GM19193 (cell line): Measurements from ENCODE around the gene ITGA2B.

Experiments
- POLR2A ChIP-seq: IDR thresholded peaks from 4 replicates; pipeline ENCODE4 v1.6.1; 2011; ENCODE audit not compliant: insufficient read depth, insufficient read length; ENCODE audit errors: extremely low read depth

Gene ITGA2B

DNA sequence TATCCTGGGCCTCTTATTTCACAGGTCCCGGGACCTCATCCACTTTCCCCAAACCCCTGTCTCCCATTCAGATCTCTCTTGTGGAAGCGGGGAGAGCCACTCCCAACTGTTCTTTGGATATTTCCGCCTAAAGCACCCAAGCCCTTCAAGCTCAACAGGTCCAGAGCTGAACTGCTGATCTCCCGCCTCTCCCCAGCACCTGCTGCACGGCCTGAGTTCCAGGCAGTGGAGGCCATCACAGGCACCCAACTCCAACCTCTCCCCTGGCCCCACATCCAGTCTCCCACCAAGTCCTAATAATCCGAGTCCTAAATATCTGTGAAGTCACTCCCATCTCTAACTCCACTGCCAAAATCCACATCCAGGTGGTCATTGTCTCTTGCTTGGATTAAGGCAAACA, 6.5 kb downstream of the ITGA2B start:
- no peak for TF ChIP-seq POLR2A

GRCh38 chr17:44381810-44382305, 7.6 kb downstream of the ITGA2B start:
- TF ChIP-seq POLR2A, result no peak

GRCh38 chr17:44380767-44381166, 8.7 kb downstream of the ITGA2B start:
- no peak for TF ChIP-seq POLR2A

DNA sequence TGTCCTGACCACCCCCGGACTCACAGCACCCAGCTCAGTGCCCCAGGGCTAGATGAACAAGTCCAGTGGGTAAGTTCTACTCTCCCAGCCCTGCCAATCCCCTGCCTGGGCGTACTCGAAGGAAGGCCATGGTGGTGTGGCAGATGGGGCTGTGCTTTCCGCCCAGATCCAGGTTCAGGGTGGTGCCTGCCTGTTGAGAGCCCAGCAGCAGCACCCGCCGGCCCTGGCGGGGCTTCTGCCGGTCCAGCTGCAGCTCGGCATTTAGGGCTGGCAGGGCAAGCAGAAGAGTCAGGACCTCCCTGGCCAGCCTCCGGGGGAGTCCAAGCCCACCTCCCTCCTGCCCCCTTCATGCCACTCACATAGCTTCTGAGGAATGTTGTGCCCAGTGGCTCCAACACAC, 9.6 kb downstream of the ITGA2B start:
- TF ChIP-seq POLR2A, result no peak

DNA sequence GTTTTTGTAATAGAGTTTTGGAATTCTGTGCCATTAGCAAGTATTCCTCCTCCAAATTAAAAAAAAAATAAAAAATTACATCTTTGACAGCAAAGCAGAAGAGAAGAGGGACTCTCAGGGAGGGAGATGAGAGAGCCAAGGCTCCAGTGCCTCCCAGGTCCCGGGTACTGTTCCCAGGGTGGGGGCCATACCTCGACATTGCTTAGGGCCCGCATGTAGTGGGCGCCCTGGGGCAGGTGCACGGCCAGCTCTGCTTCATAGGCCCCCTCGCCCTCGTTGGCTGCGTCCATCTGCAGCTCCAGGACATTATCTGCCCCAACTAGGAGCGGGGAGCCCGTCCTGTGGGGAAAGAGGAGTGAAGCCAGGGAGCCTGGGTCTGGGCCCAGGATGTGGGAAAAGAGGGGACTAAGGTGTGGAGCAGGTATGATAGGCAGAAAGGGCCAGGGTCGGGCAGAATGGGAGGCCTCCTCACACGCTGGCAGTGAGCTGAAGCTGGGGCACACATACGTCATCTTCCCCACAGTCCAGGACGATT, 11.2 kb downstream of the ITGA2B start:
- TF ChIP-seq POLR2A, result no peak

DNA sequence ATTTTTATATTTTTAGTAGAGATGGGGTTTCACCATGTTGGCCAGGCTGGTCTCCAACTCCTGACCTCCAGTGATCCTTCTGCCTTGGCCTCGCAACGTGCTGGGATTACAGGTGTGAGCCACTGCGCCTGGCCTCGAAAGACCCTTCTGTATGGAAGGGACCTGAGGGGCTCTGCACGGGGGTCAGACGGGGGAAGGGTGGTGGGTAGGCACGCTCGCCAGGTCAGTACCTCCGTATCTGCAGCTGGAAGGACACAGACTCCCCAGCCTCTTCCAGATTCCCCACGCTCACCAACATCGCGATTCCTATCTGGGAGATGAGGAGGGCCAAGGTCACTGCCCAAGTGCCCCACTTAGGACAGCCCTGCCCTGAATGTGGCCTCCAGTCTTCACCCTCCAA, 12.7 kb downstream of the ITGA2B start:
- TF ChIP-seq POLR2A, result no peak

GRCh38 chr17:44376124-44376523, 13.3 kb downstream of the ITGA2B start:
- TF ChIP-seq POLR2A, result no peak

- no peak for TF ChIP-seq POLR2A
Measured at GRCh38 chr17:44375196-44376017, 14.0 kb downstream of the ITGA2B start.

DNA sequence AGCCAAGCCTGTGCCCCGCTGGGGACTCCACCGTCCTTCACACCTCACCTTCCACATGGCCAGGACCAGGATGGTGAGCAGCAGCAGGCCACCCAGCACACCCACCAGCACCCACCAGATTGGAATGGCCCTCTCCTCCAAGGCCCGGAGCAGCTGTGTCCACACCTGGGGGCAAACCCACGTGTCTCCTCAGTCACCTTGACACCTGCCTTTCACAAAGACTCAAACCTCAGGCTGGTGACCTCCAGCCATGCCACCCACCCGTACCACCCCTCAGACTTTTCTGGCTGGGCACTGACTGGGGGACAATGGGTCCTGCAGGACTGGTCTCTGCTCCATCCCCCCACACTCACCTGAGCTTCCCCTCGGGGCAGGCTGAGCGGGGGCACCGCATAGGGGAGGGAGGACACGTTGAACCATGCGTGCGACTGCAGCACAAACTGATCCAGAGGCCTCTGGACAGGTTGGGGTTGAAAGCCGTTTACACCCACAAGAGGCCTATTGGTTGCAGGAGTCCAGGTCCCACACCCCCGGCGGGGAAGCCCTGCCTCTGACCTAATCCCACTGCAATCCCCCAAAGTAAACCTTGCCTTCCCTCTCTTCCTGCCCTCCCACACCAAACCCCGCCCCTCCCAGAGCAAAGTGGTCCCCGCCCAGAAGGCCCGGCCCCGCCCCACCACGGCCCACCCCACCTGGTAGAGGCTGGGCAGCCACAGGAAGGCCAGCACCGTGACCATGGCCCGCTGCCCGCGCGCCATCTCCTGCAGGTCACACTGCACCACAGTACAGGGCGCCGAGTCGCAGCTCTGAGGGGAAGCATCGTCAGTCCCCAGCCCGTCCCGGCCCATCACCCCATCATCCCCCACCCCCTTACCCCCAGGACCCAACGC, 14.9 kb downstream of the ITGA2B start:
- no peak for TF ChIP-seq POLR2A

GRCh38 chr17:44372036-44372435, 17.4 kb downstream of the ITGA2B start:
- no peak for TF ChIP-seq POLR2A

DNA sequence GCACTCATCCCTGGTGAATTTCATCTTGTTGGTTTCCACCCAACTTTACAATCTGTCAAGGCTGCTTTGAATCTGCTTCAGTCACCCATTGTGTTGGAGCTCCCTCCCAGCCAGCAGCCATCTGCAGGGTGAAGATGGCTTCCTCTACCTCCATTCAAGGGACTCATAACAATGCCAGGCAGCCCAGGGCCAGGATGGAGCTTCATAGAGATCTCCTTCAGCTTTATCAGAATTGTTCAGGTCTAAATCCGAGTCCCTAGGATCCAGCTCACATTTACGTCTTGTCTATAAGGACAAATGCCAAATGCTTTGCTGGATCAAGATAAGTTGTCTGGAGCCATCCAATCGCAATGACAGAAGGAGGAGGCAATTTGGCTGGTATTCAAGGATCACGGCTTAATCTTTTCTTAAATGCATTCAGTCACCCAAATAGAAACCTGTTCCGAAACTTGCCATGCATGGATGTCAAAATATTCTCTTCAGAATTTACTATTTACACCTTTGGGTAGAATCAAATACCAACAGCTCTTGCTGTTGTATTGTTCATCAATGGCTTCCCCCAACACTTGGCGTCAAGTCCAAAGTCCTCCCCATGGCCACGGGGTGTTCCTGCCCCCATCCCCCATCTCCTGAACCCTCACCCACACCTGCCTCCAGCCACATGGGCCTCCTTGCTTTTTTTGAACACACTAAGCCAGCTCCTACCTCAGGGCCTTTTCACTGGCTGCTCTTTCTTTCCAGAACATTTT, 22.0 kb downstream of the ITGA2B start:
- no peak for TF ChIP-seq POLR2A

GRCh38 chr17:44363613-44364159, 25.8 kb downstream of the ITGA2B start, which contains the start of gene FAM171A2:
TSS of gene FAM171A2 (minus strand) at chr17:44363853. CDS start at chr17:44363714, 139 bp downstream.
- TF ChIP-seq POLR2A, result no peak

DNA sequence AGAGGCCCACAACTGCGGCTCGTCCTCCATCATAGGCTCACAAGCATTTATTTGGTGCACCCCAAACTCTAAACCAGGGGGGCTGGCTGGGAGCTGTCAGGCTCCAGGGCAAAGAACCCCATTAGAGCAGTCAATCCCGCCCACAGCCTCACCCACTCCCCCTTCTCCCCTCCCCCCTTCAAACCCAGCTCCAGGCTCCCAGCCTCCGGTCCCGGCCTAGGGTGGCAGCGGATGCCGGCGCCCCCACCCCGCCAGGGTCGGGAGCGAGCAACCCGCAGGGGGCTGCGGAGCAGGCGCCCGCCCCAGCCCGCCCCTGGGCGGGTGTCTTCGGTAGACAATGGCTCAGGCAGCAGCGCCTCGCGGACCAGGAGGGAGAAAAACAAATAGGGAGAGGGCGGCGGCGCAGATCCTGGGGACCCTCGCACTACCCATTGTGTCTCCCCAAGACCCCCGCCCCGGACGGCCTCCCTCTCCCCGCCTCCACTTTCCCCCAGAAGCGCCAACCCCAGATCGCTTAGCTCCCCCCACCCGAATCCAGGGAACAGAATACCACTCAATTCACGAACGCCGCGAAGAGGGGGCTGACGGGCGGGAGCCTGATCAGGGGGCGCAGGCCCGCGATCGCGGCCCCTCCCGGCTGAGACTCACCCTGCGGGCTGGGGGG, 26.4 kb downstream of the ITGA2B start:
- no peak for TF ChIP-seq POLR2A
